Neuronal stem cell (in vitro differentiated cells): Measurements from ENCODE around the gene TPT1.
"Not testable (repeated sequence)": the region's sequence is repeated elsewhere in the genome, so short reads cannot be mapped to it uniquely, and the experiment has no call there.

ENCODE experiments used
- DNase-seq: peaks from one replicate; pipeline ENCODE4 v3.0.0-alpha.2; 2013; ENCODE audit warnings: low spot score
- H2AFZ ChIP-seq: one replicate; pipeline ENCODE4 v1.6.1; 2013; ENCODE audit warnings: mild to moderate bottlenecking, low read length, inconsistent platforms
- H2AK5ac ChIP-seq: 2 replicates; pipeline ENCODE4 v1.6.1; 2013; ENCODE audit warnings: low read depth, mild to moderate bottlenecking, inconsistent platforms, low read length, moderate library complexity, mixed read lengths
- H2BK120ac ChIP-seq: 2 replicates; pipeline ENCODE4 v1.6.1; 2013; ENCODE audit warnings: low read depth, mild to moderate bottlenecking, inconsistent platforms, low read length, moderate library complexity, mixed read lengths
- H2BK12ac ChIP-seq: one replicate; pipeline ENCODE4 v1.6.1; 2013; ENCODE audit warnings: low read length, inconsistent platforms
- H2BK15ac ChIP-seq: 2 replicates; pipeline ENCODE4 v1.6.1; 2013; ENCODE audit warnings: mild to moderate bottlenecking, low read length, inconsistent platforms, mixed read lengths
- H2BK5ac ChIP-seq: one replicate; pipeline ENCODE4 v1.6.1; 2013; ENCODE audit warnings: inconsistent platforms, mild to moderate bottlenecking, low read length, moderate library complexity
- H3K14ac ChIP-seq: one replicate; pipeline ENCODE4 v1.6.1; 2013; ENCODE audit warnings: low read length, inconsistent platforms
- H3K18ac ChIP-seq: 2 replicates; pipeline ENCODE4 v1.6.1; 2013; ENCODE audit warnings: low read length, inconsistent platforms
- H3K23ac ChIP-seq: 2 replicates; pipeline ENCODE4 v1.6.1; 2013; ENCODE audit warnings: low read depth, mild to moderate bottlenecking, mixed read lengths, low read length, inconsistent platforms; ENCODE audit not compliant: poor library complexity
- H3K27ac ChIP-seq: replicated peaks from 3 replicates; pipeline ENCODE4 v1.5.1; 2013; ENCODE audit warnings: low read length, inconsistent platforms
- H3K27me3 ChIP-seq, 3 experiments: 2 replicates each; pipeline ENCODE4 v1.6.1; 2013; ENCODE audit warnings: low read length in 3 of 3, mild to moderate bottlenecking in 2 of 3, inconsistent platforms in 1 of 3, low read depth in 1 of 3, mixed read lengths in 1 of 3, moderate library complexity in 1 of 3; ENCODE audit not compliant: control insufficient read depth in 3 of 3, insufficient read depth in 3 of 3
- H3K36me3 ChIP-seq, 2 donors: replicated peaks in 1 of 2; 2 replicates each; pipeline ENCODE4 v1.6.1; 2013; ENCODE audit warnings: low read length in 2 of 2; ENCODE audit not compliant: control insufficient read depth in 2 of 2, insufficient read depth in 2 of 2
- H3K4ac ChIP-seq: 2 replicates; pipeline ENCODE4 v1.6.1; 2013; ENCODE audit warnings: inconsistent platforms, mild to moderate bottlenecking, low read length, moderate library complexity
- H3K4me1 ChIP-seq, 2 donors: 1 replicate in 1 of 2; 2 replicates in 1 of 2; pipeline ENCODE4 v1.6.1; 2013; ENCODE audit warnings: low read length in 2 of 2, low read depth in 1 of 2; ENCODE audit not compliant: control insufficient read depth in 2 of 2, insufficient read depth in 1 of 2
- H3K4me2 ChIP-seq: one replicate; pipeline ENCODE4 v1.6.1; 2013; ENCODE audit warnings: mild to moderate bottlenecking, low read length, inconsistent platforms; ENCODE audit not compliant: insufficient read depth, poor library complexity, severe bottlenecking
- H3K4me3 ChIP-seq, 2 donors: 2 replicates each; pipeline ENCODE4 v1.5.1; 2013; ENCODE audit warnings: low read length in 2 of 2, mild to moderate bottlenecking in 2 of 2, inconsistent platforms in 1 of 2, moderate library complexity in 1 of 2
- H3K79me1 ChIP-seq: one replicate; pipeline ENCODE4 v1.6.1; 2013; ENCODE audit warnings: low read depth, mild to moderate bottlenecking, inconsistent platforms, low read length, moderate library complexity
- H3K9ac ChIP-seq: one replicate; pipeline ENCODE4 v1.6.1; 2013; ENCODE audit warnings: mild to moderate bottlenecking, low read depth, low read length, inconsistent platforms; ENCODE audit not compliant: poor library complexity
- H3K9me3 ChIP-seq, 2 donors: replicated peaks in 1 of 2; 2 replicates each; pipeline versions ENCODE3 to v1.6.1; 2013; ENCODE audit warnings: low read length in 2 of 2, mild to moderate bottlenecking in 2 of 2, inconsistent platforms in 1 of 2, low read depth in 1 of 2, mixed read lengths in 1 of 2, moderate library complexity in 1 of 2; ENCODE audit not compliant: control insufficient read depth in 2 of 2, insufficient read depth in 1 of 2
- H4K8ac ChIP-seq: one replicate; pipeline ENCODE4 v1.6.1; 2013; ENCODE audit warnings: low read depth, mild to moderate bottlenecking, inconsistent platforms, low read length, moderate library complexity
- H4K91ac ChIP-seq: one replicate; pipeline ENCODE4 v1.6.1; 2013; ENCODE audit warnings: low read length, low read depth, mild to moderate bottlenecking, inconsistent platforms; ENCODE audit not compliant: poor library complexity
- WGBS, 2 donors: extraction: QIAGEN DNeasy Blood & Tissue Kit; methylation state at CpG; one replicate each; pipeline ENCODE4 v1.1.7; 2013; ENCODE audit warnings: missing lambda C conversion rate in 2 of 2, mixed read lengths in 1 of 2; ENCODE audit not compliant: insufficient read length in 2 of 2, insufficient replicate concordance in 1 of 2; ENCODE audit errors: extremely low coverage in 2 of 2; 5-methylcytosine and 5-hydroxymethylcytosine counted together

TPT1 gene

GRCh38 chr13:45381196-45381595, 40.2 kb upstream of the TPT1 start:
- H3K23ac ChIP-seq = no peak overlapping the region
- H2BK120ac ChIP-seq = no peak overlapping the region
- no peaks in the 10 kb centered on the region for H3K27me3 ChIP-seq
- WGBS, 2 donors = no CpG with 5 or more reads among the region's 12 CpGs
- no peak overlapping the region for H3K4ac ChIP-seq
- H3K9me3 ChIP-seq = no peaks in the 10 kb centered on the region
- H3K27ac ChIP-seq = peak overlapping the region; percentile 84
- DNase-seq = no peak
- no peak overlapping the region for H2AFZ ChIP-seq
- H3K4me2 ChIP-seq = no peak overlapping the region
- H4K91ac ChIP-seq = no peak overlapping the region
- peaks cover 0 to 7% of the 10 kb centered on the region in 2 donors for H3K4me1 ChIP-seq
- H2BK15ac ChIP-seq = no peak overlapping the region
- no peak overlapping the region for H4K8ac ChIP-seq
- H3K18ac ChIP-seq = peak overlapping the region; percentile 64
- H3K36me3 ChIP-seq = peaks cover 10 to 25% of the 10 kb centered on the region in 2 donors
- H2AK5ac ChIP-seq = no peak overlapping the region
- no peak overlapping the region for H3K14ac ChIP-seq
- peak overlapping the region; percentile 75 for H2BK5ac ChIP-seq
- H3K9ac ChIP-seq = no peak overlapping the region
- H3K79me1 ChIP-seq = no peaks in the 10 kb centered on the region
- H2BK12ac ChIP-seq = peak overlapping the region; percentile 58
- no peak overlapping the region for H3K4me3 ChIP-seq

- H2BK120ac ChIP-seq, H3K9me3 ChIP-seq, H3K18ac ChIP-seq, H2BK15ac ChIP-seq, H3K4me3 ChIP-seq, H4K8ac ChIP-seq, H3K27ac ChIP-seq, H3K23ac ChIP-seq, H3K4me1 ChIP-seq, H3K4me2 ChIP-seq, H3K14ac ChIP-seq, H3K79me1 ChIP-seq, H2AK5ac ChIP-seq, H4K91ac ChIP-seq, DNase-seq, H2BK12ac ChIP-seq, H3K27me3 ChIP-seq, H3K4ac ChIP-seq, H2AFZ ChIP-seq, H3K9ac ChIP-seq: not testable (repeated sequence)
- peaks cover 10 to 20% of the 10 kb centered on the region in 2 donors for H3K36me3 ChIP-seq
- no CpG with 5 or more reads among the region's 8 CpGs for WGBS, 2 donors
- H2BK5ac ChIP-seq = peak overlapping the region; percentile 75
Measured at GRCh38 chr13:45380708-45381107, 39.7 kb upstream of the TPT1 start.

DNA sequence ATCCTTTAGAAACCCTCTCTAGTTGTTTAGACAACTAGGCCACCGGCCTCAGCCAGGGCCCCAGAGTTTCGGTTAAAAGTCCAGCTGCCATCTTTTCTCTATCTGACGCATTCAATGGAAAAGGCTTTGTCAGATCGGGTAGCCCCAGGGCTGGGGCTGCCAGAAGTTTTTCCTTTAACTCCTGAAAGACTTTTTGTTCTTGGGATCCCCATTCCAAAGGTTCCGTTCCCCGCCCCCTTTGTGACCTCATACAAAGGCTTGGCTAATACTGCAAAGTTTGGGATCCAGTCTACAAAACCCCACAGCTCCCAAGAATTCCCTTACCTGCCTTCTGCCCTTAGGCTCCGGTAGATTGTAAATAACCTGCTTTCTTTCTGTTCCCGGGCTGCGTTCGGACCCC, 38.5 kb upstream of the TPT1 start:
- not testable (repeated sequence) for H3K4ac ChIP-seq, H3K9ac ChIP-seq, H2AK5ac ChIP-seq, H3K18ac ChIP-seq, H2AFZ ChIP-seq, H3K4me3 ChIP-seq, H3K14ac ChIP-seq, H2BK120ac ChIP-seq, H3K23ac ChIP-seq, H3K4me2 ChIP-seq, H2BK12ac ChIP-seq, H3K9me3 ChIP-seq, H3K27me3 ChIP-seq, H2BK15ac ChIP-seq, H2BK5ac ChIP-seq, H4K8ac ChIP-seq, H4K91ac ChIP-seq, H3K79me1 ChIP-seq, H3K4me1 ChIP-seq
- peak; percentile 31 for DNase-seq
- peaks cover 5 to 13% of the 10 kb centered on the region in 2 donors for H3K36me3 ChIP-seq
- WGBS, 2 donors = no CpG with 5 or more reads among the region's 10 CpGs
- H3K27ac ChIP-seq = peak overlapping the region; percentile 89

DNA sequence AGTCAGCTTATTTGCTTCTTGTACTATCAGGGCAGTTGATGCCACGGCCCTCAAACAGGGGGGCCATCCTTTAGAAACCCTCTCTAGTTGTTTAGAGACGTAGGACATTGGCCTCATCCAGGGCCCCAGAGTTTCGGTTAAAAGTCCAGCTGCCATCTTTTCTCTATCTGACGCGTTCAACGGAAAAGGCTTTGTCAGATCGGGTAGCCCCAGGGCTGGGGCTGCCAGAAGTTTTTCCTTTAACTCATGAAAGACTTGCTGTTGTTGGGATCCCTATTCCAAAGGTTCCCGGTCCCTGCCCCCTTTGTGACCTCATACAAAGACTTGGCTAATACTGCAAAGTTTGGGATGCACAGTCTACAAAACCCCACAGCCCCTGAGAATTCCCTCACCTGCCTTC, 37.8 kb upstream of the TPT1 start:
- H3K23ac ChIP-seq, H3K36me3 ChIP-seq, H4K91ac ChIP-seq, H2BK15ac ChIP-seq, DNase-seq, H2BK120ac ChIP-seq, H3K79me1 ChIP-seq, H4K8ac ChIP-seq, H3K9me3 ChIP-seq, H2AFZ ChIP-seq, H3K4me1 ChIP-seq, H3K4me3 ChIP-seq, H3K27me3 ChIP-seq, H3K4me2 ChIP-seq, H2BK12ac ChIP-seq, H3K4ac ChIP-seq, H3K18ac ChIP-seq, H3K9ac ChIP-seq, H3K14ac ChIP-seq, H2BK5ac ChIP-seq, H2AK5ac ChIP-seq: not testable (repeated sequence)
- peak overlapping the region; percentile 89 for H3K27ac ChIP-seq
- no CpG with 5 or more reads among the region's 8 CpGs for WGBS, 2 donors
